ENCODE measurements around the gene SPEG.

The SPEG gene

DNA sequence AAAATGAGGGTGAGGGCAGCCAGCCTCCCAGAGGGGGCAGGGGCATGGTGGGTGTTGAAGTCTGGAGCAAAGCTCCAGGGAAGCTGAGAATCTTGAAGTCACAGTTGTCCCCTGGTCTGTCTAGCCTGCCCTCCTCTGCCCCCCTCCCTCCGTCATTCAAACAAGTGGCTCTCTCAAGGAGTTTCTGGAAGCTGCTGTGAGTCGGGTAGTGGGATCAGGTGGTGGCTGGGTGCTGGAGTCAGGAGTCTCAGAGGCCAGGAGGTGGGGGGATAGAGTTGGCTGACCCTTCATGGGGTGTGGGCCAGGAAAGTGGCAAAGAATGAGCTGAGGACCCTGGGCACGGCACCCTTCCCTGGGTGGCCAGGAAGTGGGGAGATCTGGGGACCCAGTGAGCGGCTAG, 79.1 kb downstream of the SPEG start:
- H3K4me3 Mint-ChIP-seq = no peak overlapping the region

GRCh38 chr2:219514196-219514761, 79.6 kb downstream of the SPEG start, which contains the start of gene ASIC4:
Gene ASIC4, plus strand, starts transcription at chr2:219514482. Its CDS starts 243 bp downstream, at chr2:219514725.
- Mint-ChIP-seq H3K4me3 (no peak within 1 kb of the TSS), H3K36me3 (ENCODE audit: low read depth) (peaks cover 1% of the 10 kb centered on the region), H3K4me1 (ENCODE audit: low read depth) (peaks cover 4% of the 10 kb centered on the region), H3K27me3 (ENCODE audit: low read depth) (peaks cover 79% of the 10 kb centered on the region), H3K9me3 (no peaks in the 10 kb centered on the region), H3K27ac (no peak within 1 kb of the TSS)

More for the DNA sequence above, 79.1 kb downstream of the SPEG start:
- peaks cover 1% of the 10 kb centered on the region for H3K36me3 Mint-ChIP-seq (ENCODE audit: low read depth)
- peaks cover 4% of the 10 kb centered on the region for H3K4me1 Mint-ChIP-seq (ENCODE audit: low read depth)
- no peaks in the 10 kb centered on the region for H3K9me3 Mint-ChIP-seq
- no peak overlapping the region for H3K27ac Mint-ChIP-seq
- peaks cover 77% of the 10 kb centered on the region for H3K27me3 Mint-ChIP-seq (ENCODE audit: low read depth)

GRCh38 chr2:219514836-219515235, 80.2 kb downstream of the SPEG start:
- no peak overlapping the region for H3K4me3 Mint-ChIP-seq
- H3K36me3 Mint-ChIP-seq (ENCODE audit: low read depth) = no peaks in the 10 kb centered on the region
- no peaks in the 10 kb centered on the region for H3K9me3 Mint-ChIP-seq
- peaks cover 80% of the 10 kb centered on the region for H3K27me3 Mint-ChIP-seq (ENCODE audit: low read depth)
- H3K27ac Mint-ChIP-seq = no peak overlapping the region
- peaks cover 1% of the 10 kb centered on the region for H3K4me1 Mint-ChIP-seq (ENCODE audit: low read depth)

GRCh38 chr2:219515874-219516629, 81.4 kb downstream of the SPEG start:
- peaks cover 1% of the 10 kb centered on the region for H3K4me1 Mint-ChIP-seq (ENCODE audit: low read depth)
- H3K27ac Mint-ChIP-seq = no peak overlapping the region
- no peak overlapping the region for H3K4me3 Mint-ChIP-seq
- H3K36me3 Mint-ChIP-seq (ENCODE audit: low read depth) = no peaks in the 10 kb centered on the region
- no peaks in the 10 kb centered on the region for H3K9me3 Mint-ChIP-seq
- H3K27me3 Mint-ChIP-seq (ENCODE audit: low read depth) = peaks cover 79% of the 10 kb centered on the region

DNA sequence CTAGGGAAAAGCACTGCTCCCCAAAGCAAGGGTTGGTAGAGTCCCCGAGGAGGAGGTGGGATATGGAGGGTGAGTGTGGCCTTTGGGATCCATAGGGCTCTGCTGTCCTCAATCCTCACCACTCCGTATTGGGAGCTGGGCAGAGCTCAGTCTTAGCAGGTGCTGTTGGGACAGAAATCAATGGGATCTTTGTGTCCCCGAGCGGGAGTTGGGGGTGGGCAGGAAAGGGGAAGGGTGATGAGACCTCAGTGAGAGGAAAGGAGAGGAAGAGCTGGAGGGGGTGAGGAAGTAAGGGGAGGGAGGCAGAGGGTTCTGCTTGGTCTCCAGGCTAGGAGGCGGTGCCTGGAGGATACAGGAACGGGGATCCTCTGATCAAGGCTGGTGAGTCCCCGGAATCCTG, 82.2 kb downstream of the SPEG start:
- no peaks in the 10 kb centered on the region for H3K9me3 Mint-ChIP-seq
- peaks cover 1% of the 10 kb centered on the region for H3K4me1 Mint-ChIP-seq (ENCODE audit: low read depth)
- H3K4me3 Mint-ChIP-seq = no peak overlapping the region
- no peak overlapping the region for H3K27ac Mint-ChIP-seq
- H3K27me3 Mint-ChIP-seq (ENCODE audit: low read depth) = peaks cover 80% of the 10 kb centered on the region
- H3K36me3 Mint-ChIP-seq (ENCODE audit: low read depth) = no peaks in the 10 kb centered on the region

DNA sequence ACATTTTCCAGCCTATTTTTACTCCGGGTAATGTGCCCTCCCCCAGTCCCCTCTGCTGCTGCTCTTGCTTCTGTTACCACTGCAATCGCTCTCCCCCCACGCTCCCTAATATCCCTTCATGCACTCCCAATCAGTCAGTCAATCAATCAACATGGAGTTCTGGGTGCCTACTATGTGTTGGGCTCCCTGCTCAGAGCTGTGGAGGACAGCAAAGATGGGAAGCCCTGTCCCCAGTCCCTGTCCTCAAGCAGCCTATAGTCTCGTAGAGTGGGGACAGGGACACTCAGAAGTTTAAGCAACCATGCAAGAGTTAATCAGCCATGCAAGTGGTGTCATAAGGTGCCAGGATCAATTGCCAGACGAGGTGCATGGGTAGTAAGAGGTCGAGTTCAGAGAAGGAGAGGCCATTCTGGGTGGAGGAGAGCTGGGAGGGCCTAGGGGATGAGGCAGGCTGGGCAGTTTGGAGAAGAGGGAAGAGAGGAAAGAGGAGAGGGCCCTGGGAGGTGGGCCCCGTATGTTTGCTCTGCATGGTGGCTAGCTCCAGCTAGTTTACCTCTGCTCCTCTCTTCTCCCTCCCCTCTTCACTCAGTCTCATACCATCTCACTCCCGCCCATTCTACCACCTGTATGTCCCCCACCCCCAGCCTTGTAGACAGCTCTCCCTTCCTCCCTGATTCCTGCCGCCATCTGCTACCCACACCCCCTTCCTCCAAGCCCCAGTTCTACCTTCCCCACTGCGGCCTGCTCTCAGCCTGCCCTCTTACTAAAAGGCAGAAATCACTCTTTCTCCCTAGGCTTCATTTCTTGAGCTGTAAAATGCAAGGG, 83.5 kb downstream of the SPEG start:
- H3K27ac Mint-ChIP-seq = no peak overlapping the region
- H3K9me3 Mint-ChIP-seq = no peaks in the 10 kb centered on the region
- peaks cover 1% of the 10 kb centered on the region for H3K4me1 Mint-ChIP-seq (ENCODE audit: low read depth)
- no peak overlapping the region for H3K4me3 Mint-ChIP-seq
- no peaks in the 10 kb centered on the region for H3K36me3 Mint-ChIP-seq (ENCODE audit: low read depth)
- H3K27me3 Mint-ChIP-seq (ENCODE audit: low read depth) = peaks cover 76% of the 10 kb centered on the region

DNA sequence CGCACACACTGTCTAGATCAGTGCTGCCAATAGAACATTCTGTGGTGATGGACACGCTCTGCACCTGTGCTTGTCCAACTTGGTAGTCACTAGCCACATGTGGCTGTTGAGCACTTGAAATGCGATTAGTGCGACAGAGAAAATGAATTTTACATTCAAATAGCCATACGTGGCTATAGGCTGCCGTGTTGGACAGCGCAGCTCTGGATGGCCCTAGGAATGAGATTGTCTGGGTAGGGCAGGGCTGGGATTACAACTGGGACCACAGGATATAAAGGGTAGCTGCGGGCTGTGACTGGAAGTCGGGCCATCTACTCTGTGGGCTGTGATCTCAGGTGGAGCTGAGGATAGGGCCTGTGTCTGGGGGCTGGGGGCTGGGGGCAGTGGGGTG, 84.9 kb downstream of the SPEG start:
- no peak overlapping the region for H3K27ac Mint-ChIP-seq
- H3K36me3 Mint-ChIP-seq (ENCODE audit: low read depth) = no peaks in the 10 kb centered on the region
- H3K9me3 Mint-ChIP-seq = no peaks in the 10 kb centered on the region
- no peaks in the 10 kb centered on the region for H3K4me1 Mint-ChIP-seq (ENCODE audit: low read depth)
- peaks cover 76% of the 10 kb centered on the region for H3K27me3 Mint-ChIP-seq (ENCODE audit: low read depth)
- no peak overlapping the region for H3K4me3 Mint-ChIP-seq

DNA sequence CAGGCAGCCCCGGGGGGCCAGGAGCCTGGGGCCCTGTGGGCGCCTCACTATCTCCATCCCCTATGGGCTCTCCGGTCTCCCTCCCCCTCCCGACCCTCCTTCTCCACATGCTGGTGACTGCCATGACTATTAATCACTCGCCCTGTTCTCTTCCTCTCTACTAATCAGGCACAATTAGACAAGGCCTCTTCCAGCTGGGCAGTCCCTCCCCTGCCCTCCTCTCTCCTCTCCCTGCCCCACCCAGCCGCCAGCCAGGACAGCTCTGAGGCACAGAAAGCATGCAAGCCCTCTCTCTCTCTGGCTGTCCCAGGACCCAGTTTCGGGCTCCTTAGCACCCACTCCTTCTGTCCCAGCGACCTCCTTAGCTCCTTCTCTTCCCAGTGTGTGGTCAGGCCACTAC, 85.4 kb downstream of the SPEG start:
- Mint-ChIP-seq H3K4me1 (ENCODE audit: low read depth) (no peaks in the 10 kb centered on the region), H3K27ac (no peak overlapping the region), H3K4me3 (no peak overlapping the region), H3K36me3 (ENCODE audit: low read depth) (no peaks in the 10 kb centered on the region), H3K27me3 (ENCODE audit: low read depth) (peaks cover 77% of the 10 kb centered on the region), H3K9me3 (no peaks in the 10 kb centered on the region)

DNA sequence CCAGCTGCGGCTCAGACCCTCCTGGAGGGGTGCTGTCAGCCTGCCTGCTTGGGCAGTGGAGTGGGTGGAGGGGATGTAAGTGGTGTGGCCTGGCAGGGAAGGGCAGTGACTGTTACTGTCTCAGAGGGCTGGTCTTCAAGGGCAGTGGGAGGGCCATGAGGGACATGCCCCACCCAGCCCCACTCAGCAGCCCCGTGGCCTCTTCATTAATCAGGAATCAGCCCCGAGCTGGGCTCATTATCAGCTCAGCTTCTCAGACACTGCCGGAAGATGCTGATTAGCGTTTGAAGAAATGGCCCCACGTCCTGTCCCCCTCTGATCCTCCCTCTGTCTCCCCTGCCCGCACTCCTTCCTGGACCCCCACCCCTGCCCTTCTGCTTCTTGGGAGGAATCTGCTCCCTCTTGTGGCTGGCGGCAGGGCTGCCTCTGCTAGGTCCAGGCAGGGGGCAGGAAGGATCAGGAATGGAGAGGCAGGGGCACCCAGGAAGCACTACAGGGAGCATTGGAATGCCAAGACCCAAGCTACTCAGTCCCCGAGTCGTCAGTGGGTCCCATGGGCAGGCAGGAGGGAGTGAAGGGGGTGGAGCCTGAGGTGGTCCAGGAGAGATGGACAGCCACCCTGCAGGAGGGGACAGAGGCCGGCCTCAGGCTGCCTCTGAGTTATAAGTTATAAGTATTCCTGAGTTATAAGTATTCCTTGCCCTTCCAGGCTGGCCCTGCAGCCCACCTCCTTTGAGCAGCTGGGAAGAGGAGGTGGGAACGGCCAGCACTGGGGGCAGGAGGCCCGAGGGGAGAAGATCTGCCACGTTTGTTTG, 86.6 kb downstream of the SPEG start:
- Mint-ChIP-seq H3K4me3 (no peak overlapping the region), H3K36me3 (ENCODE audit: low read depth) (no peaks in the 10 kb centered on the region), H3K4me1 (ENCODE audit: low read depth) (no peaks in the 10 kb centered on the region), H3K9me3 (no peaks in the 10 kb centered on the region), H3K27me3 (ENCODE audit: low read depth) (peaks cover 77% of the 10 kb centered on the region), H3K27ac (no peak overlapping the region)

- Mint-ChIP-seq H3K4me1 (ENCODE audit: low read depth) (no peaks in the 10 kb centered on the region), H3K4me3 (no peak overlapping the region), H3K27ac (no peak overlapping the region), H3K9me3 (no peaks in the 10 kb centered on the region), H3K27me3 (ENCODE audit: low read depth) (peaks cover 80% of the 10 kb centered on the region), H3K36me3 (ENCODE audit: low read depth) (no peaks in the 10 kb centered on the region)
These were observed 87.7 kb downstream of the SPEG start for GRCh38 chr2:219522111-219523030.

- Mint-ChIP-seq H3K27ac (no peak overlapping the region), H3K9me3 (no peaks in the 10 kb centered on the region), H3K36me3 (ENCODE audit: low read depth) (no peaks in the 10 kb centered on the region), H3K27me3 (ENCODE audit: low read depth) (peaks cover 80% of the 10 kb centered on the region), H3K4me3 (no peak overlapping the region), H3K4me1 (ENCODE audit: low read depth) (no peaks in the 10 kb centered on the region)
These were observed 88.5 kb downstream of the SPEG start for GRCh38 chr2:219523031-219523671.

- Mint-ChIP-seq H3K27ac (no peak overlapping the region), H3K4me1 (ENCODE audit: low read depth) (no peaks in the 10 kb centered on the region), H3K9me3 (no peaks in the 10 kb centered on the region), H3K4me3 (no peak overlapping the region), H3K36me3 (ENCODE audit: low read depth) (no peaks in the 10 kb centered on the region), H3K27me3 (ENCODE audit: low read depth) (peaks cover 87% of the 10 kb centered on the region)
These were observed 90.2 kb downstream of the SPEG start for GRCh38 chr2:219524817-219525216.

All from T-helper 1 cell treated with Interleukin-12 subunit alpha and Interleukin-12 subunit beta and Interleukin-4 antibody, amounts not matched to agents 30 μg/mL and 1 μg/mL, for 36 hours (primary cell).